ENCODE results near the gene ELOVL2.
"Not testable (repeated sequence)": the region's sequence is repeated elsewhere in the genome, so short reads cannot be mapped to it uniquely, and the experiment has no call there.

ELOVL2 gene, protein sequence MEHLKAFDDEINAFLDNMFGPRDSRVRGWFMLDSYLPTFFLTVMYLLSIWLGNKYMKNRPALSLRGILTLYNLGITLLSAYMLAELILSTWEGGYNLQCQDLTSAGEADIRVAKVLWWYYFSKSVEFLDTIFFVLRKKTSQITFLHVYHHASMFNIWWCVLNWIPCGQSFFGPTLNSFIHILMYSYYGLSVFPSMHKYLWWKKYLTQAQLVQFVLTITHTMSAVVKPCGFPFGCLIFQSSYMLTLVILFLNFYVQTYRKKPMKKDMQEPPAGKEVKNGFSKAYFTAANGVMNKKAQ

DNA sequence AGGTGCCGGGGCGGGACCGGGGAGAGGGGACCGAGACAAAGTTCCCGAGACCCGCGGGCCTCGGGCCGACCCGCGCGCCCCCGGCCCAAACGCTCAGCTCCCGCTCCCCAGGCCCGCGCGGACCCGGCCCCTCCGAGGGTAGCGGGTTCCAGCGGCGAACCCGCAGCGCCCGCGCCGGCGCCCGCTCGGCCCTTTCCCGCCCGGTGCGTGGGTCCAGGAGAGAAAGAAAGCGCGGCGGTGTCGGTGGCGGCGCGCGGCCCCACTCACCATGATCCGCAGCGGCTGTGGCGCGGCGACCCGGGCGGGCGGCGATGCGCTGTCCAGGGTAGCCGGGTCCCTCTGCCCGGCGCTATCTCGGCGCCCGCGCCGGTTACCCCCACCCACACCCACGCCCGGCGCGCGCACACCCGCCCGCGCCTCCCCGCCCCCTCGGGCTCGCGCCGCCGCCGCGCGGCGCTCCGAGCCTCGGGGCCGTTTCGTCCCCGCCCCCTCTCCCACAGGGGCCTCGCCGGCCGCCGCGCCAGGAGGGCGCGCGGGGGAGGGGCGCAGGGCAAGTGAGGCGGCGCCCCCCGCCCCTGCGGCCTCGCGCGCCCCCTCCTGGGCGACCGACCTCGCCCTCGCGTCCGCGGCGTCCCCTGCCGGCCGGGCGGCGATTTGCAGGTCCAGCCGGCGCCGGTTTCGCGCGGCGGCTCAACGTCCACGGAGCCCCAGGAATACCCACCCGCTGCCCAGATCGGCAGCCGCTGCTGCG is at the start of gene ELOVL2:
Gene ELOVL2 (minus strand): TSS at position 345 of the 751 bp plus-strand sequence. CDS start 75 bp downstream, at position 270.
- peak in 1 of 3 experiments; percentile 17 for DNase-seq (ENCODE audit: low read depth in 2 of 3, low spot score in 2 of 3)

DNA sequence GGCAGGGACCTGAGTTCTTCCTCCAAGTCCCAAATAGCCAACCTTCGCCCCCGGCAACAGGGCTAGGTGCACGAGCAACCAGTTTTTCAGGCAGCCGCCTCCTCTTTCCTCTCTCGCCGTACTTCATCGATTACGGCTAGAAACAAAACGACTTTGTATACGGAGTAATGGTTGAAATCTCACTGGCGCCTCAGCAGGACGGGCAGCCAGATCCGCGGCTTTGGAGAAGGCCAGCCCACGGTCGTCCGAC is 49.2 kb upstream of the ELOVL2 start:
- no peak for DNase-seq (ENCODE audit: low read depth in 2 of 3, low spot score in 2 of 3)

DNA sequence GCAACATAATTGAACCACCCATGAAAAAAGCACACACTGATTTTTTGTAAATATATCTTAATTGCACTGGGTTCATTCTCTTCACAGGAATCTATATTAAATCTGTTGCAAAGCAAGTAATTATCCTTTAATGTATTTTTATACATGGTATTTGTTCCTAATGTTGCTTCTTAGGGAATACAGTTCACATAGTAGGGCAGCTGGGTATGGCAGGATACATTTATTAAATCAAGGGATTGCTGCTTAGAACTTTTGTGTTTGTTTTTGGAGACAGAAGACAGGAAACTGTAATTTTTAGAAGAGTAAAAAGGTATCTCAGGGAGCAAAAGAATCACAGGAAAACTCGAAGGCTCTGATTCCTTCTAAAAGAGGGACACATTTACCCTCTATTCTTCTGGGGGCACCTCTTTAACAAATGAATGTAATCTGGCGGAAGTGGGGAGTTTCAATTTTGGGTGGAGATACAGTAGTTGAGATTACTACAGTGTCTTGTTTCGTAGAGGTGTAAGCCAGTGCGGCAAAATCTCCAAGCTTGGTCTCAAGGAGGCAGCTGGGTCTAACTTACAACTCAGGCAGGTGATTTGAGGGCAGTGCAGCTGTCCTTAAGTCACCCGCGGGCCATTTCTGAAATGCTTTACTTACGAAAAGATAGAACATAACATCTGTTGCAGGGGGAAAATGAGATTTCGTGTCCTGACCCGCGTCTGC is 48.7 kb upstream of the ELOVL2 start:
- DNase-seq (ENCODE audit: low read depth in 2 of 3, low spot score in 2 of 3): peak in 1 of 3 experiments; percentile 11

DNA sequence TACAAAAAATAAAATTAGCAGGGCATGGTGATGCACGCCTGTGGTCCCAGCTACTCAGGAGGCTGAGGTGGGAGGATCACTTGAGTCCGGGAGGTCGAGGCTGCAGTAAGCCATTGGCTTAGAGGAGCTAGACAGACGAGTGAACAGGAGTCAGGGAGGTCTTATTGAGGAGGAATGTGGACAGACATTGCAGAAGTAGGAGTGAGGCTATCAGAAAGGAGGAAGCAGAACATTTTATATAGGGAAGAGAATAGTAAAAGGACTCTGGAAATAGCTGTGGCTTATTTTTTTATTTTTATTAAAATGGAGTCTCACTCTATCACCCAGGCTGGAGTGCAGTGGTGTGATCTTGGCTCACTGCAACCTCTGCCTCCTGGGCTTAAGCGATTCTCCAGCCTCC is 47.0 kb upstream of the ELOVL2 start:
- not testable (repeated sequence) for DNase-seq (ENCODE audit: low read depth in 2 of 3, low spot score in 2 of 3)

DNA sequence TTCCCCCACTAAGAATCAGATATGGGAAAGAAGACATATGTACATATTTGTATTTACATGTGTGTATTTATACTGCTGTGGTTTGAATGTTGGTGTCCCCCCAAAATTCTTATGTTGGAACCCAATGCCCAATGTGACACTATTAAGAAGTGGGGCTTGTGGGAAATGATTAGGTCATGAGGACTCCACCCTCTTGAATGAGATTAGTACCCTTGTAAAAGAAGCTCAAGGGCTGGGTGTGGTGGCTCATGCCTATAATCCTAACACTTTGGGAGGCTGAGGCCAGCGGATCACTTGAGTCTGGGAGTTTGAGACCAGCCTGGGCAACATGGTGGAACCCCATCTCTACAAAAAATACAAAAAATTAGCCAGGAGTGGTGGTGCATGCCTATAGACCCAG is 45.6 kb upstream of the ELOVL2 start:
- DNase-seq (ENCODE audit: low read depth in 2 of 3, low spot score in 2 of 3): no peak

DNA sequence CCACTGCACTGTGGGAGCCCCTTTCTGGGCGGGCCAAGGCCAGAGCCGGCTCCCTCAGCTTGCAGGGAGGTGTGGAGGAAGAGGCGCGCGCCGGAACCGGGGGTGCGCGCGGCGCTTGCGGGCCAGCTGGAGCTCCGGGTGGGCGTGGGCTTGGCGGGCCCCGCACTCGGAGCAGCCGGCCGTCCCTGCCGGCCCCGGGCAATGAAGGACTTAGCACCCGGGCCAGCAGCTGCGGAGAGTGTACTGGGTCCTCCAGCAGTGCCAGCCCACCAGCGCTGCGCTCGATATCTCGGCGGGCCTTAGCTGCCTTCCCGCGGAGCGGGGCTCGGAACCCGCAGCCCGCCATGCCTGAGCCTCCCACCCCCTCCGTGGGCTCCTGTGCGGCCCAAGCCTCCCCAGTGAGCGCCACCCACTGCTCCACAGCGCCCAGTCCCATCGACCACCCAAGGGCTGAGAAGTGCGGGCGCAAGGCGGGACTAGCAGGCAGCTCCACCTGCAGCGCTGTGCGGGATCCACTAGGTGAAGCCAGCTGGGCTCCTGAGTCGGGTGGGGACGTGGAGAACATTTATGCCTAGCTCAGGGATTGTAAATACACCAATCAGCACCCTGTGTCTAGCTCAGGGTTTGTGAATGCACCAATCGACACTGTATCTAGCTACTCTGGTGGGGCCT is 43.2 kb upstream of the ELOVL2 start:
- not testable (repeated sequence) for DNase-seq (ENCODE audit: low read depth in 2 of 3, low spot score in 2 of 3)

DNA sequence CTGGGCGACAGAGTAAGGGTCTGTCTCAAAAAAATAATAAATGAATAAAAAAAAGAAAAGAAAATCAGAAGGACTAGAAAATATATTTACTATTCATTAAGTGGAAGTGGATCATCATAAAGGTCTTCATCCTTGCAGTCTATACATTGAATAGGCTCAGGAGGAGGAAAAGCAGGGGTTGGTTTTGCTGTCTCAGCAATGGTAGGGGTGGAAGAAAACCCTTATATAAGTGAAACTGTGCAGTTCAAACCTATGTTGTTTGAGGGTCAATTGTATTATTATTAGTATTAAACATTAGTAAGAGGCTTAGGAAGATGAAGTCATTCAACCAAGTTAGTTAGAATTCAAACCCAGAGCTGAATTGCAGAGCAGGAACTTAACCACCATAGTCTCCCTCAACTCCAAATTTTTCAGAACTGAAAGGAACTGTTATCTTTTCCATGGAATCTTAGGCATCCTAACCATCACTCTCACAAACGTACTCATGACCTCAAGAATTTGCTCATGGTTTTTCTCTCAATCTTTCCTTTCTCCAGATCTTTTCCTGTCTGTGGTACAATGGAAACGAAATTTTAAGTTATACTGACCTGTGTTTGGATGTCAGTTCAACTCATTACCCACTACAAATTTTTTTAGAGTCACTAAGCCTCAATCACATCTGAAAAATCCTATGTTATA is 41.8 kb upstream of the ELOVL2 start:
- DNase-seq (ENCODE audit: low read depth in 2 of 3, low spot score in 2 of 3): no peak

DNA sequence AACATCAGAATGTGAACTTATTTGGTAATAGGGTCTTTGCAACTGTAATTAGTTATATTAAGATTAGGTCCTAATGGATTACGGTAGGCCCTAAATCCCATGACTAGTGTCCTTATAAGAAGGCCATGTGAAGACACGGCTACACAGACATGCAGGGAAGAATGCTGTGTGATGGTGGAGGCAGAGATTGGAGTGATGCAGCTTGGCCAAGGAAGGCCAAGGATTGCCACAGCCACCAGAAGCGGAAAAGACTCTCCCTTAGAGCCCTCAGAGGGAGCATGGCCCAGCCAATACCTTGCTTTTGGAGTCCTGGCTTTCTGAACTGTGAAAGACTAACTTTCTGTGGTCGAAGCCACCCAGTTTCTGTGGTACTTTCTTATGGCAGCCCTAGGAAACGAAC is 39.9 kb upstream of the ELOVL2 start:
- no peak for DNase-seq (ENCODE audit: low read depth in 2 of 3, low spot score in 2 of 3)

DNA sequence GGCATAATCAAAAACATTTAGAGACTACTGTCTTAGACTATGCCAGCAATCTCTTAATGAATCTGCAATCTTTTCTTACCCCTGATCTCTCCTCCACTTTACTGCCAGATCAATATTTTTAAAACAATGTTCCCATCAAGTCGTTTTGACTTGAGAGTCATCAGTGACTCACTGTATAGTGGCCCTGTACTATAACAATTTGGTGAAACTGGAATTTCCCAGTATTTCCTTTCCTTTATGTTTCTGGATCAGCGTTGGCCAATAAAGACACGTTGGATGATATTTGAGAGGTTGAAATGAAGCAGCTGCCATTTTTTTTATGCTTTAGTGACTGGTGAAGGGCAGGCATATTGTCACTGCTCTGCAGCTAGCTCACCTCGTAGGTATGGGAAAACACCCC is 39.4 kb upstream of the ELOVL2 start:
- DNase-seq (ENCODE audit: low read depth in 2 of 3, low spot score in 2 of 3): no peak

DNA sequence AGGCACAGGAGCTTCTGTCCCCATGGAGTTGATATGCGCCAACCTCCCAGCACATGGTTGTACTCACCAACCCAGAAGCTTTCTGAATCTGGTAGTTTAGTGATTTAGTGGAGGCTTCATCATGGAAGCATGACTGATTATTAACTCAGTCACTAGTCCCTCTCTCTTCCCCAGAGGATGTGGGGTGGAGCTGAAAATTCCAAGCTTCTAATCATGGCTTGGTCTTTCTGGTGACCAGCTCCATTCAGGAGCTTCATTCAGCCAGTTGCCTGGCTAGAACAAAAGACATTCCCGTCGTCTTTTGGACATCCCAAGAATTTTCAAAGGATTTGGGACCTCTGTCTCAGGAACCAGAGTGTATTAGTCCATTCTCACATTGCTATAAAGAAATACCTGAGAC is 36.2 kb upstream of the ELOVL2 start:
- no peak for DNase-seq (ENCODE audit: low read depth in 2 of 3, low spot score in 2 of 3)

DNA sequence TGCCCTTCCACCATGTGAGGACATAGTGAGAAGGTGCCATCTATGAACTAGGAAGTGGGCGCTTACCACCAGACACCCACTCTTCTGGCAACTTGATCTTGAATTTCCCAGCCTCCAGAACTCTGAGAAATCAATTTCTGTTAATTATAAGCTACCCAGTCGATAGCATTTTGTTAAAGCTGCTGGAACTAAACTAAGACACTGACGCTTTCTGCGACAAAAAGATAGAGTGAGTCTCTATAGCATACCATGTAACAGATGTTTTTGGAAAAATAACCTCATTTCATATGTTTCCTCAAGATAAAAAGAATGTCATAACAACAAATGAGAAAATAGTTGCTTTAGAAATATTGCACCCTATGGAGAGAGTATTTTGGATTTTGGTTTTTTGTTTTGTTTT is 34.2 kb upstream of the ELOVL2 start:
- DNase-seq (ENCODE audit: low read depth in 2 of 3, low spot score in 2 of 3): no peak

DNA sequence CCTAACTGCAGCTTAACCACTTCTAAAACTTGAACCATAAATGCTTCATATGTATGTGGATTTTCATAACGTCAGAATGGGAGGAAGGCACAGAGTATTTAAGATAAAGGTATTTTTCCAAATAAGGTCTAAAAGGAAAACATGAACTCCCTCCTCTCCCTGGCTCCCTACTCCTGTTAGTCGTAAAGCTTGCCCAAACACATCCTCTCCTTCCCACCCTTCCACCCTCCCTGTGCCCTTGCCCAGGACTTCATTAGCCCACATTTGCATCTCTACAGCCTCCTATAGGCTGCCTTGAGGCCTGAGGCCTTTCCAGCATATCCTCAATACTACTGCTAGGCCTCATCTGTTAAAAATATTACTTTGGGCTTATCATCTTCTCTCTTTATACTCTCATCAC is 32.4 kb upstream of the ELOVL2 start:
- no peak for DNase-seq (ENCODE audit: low read depth in 2 of 3, low spot score in 2 of 3)

DNA sequence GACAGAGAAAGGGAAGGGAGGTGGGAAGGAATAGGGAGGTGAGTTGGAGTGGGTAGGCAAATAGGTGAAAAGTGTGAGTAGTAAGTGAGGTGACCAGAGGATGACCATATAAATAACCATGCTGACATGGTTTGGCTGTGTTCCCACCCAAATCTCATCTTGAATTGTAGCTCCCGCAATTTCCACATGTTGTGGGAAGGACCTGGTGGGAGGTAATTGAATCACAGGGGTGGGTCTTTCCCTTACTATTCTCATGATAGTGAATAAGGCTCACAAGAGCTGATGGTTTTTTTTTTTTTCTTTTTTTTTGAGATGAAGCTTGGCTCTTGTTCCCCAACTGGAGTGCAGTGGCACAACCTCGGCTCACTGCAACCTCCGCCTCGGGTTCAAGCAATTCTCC is 28.0 kb upstream of the ELOVL2 start:
- DNase-seq (ENCODE audit: low read depth in 2 of 3, low spot score in 2 of 3): no peak

DNA sequence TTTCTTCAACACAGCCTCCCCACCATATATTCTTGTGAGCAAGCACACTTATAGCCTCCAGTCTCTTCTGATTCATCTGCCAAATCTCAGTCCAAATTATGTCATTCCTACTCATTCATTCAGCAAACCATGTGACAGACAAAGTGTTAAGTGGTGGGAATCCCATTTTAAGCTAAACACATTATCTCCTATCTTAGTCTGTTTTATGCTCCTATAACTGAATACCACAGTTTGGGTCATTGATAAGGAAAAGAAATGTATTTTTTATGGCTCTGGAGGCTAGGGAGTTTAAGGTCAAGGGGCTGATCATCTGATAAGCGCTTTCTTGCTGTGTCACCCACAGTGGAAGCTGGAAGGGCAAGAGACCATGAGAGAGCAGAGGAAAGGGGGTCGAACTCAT is 25.7 kb upstream of the ELOVL2 start:
- DNase-seq (ENCODE audit: low read depth in 2 of 3, low spot score in 2 of 3): no peak

DNA sequence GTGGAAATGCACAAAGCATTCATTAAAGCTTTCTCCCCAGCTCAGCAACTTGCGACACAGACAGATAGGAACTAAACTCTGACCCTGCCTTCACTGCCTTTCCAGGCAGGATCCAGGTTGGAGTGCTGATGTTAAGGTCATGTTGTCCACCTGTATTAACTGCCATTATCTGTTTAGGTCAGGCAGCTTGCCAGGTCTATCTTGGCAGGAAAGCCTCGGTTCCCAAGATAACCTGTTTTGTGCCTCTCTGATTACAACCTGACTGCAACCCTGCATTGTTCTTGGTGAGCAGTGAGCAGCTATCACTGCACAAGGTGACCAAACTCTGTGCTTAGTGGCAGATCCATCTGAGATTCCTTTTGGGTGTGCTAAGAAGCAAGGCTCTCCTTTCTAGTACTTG is 23.2 kb upstream of the ELOVL2 start:
- no peak for DNase-seq (ENCODE audit: low read depth in 2 of 3, low spot score in 2 of 3)

DNA sequence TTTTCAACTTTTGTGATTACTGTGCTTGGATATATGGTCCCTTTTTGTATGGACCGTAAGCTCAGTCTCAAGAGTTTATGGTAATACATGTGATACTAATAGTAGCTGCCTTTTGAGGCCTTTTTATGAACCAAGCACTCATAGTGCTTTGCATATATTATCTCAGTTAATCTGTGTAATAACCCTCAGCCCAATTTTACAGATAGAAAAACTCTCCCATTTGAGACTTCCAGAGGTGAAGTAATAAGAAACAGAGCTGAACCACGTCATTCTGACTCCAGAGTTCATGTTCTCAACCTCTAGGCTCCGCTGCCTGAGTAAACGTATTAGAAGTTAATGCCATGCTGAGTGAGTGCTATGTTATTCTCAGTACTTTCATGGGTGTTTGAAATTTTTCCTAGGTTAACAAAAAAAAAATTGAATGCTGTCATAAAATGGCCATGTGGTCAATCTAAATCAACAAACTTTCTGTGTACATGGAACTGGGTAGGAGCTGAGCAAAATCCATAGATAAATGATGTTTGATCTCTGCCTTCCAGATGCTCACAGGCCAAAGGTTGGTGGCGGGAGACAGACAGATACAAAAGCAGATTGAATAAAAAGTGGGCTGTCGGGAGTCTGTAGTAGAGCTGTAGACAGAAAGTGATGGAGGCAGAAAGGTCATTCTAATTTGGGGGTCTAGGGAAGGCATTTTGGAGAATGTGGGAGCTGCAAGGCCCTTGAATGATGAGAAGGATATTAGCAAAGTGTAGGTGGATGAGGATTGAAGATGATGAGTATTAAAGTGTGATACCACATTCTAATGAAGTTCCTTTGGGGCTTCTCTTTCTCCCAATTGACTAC is 22.6 kb upstream of the ELOVL2 start:
- DNase-seq (ENCODE audit: low read depth in 2 of 3, low spot score in 2 of 3): no peak

DNA sequence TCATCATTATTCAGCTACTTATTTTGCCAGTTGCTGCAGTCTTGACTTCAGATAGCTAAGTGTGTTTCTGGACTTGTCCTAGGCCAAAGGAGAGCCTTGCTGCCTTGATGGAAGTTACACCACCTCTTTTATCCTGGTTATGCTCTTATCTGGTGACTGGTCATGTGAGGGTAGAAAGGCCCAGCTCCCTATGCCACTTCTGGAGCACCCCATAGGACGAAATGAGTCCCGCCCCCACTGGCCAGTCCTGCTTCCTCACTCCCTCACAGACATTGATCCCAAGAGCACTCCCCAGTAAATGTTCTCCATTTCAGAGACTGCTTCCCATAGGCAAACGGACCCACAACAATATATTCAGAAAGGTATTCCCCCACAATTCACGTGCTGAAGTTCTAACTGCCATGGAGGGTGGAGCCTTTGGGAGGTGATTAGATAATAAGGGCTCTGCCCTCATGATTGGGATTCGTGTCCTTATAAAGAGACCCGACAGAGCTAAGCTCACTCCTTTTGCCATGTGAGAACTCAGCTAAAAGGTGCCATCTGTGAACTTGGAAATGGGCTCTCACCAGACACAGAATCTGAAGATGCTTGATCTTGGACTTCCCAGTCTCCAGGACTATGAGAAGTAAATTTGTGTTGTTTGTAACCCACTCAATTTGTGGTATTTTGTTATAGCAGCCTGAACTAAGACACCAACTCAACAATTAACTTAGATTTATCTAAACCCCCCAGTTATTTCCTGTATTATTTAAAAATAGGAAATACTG is 21.5 kb upstream of the ELOVL2 start:
- no peak for DNase-seq (ENCODE audit: low read depth in 2 of 3, low spot score in 2 of 3)

DNA sequence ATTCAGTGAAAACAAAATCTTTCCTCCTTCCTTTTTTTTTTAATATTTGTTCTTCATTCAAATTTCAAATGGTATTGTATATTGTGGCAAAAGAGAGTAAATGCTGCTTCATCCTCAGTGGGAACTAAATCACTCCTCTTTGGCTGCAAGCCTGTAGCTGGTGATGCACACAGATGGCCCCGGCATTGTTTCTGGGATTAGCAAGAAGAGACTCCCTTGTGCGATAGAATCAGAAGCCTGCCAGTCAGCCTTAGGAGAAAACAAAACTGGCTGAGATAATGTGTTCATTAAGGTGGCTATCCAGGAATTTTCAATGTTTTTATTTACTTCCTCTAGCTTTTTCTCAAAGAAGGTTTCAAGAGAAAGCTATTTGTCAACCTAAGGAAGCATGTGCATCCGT is 20.7 kb upstream of the ELOVL2 start:
- no peak for DNase-seq (ENCODE audit: low read depth in 2 of 3, low spot score in 2 of 3)

DNA sequence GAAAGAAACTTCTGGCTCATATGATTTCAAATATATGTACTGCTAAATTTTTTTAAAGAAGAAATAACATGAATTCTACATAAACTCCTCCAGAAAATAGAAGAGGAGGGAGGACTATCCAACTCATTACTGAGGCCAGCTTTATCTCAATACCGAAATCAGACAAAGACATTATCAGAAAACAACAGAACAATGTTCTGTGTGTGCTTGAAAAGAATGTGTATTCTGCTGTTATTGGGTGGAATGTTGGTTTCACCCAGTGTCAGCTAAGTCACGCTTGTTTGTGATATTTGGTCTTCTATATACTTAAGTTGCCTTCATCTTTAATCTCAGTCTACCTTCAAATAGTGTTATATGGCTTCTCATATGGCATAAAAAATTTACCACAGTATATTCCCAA is 18.6 kb upstream of the ELOVL2 start:
- DNase-seq (ENCODE audit: low read depth in 2 of 3, low spot score in 2 of 3): no peak

DNA sequence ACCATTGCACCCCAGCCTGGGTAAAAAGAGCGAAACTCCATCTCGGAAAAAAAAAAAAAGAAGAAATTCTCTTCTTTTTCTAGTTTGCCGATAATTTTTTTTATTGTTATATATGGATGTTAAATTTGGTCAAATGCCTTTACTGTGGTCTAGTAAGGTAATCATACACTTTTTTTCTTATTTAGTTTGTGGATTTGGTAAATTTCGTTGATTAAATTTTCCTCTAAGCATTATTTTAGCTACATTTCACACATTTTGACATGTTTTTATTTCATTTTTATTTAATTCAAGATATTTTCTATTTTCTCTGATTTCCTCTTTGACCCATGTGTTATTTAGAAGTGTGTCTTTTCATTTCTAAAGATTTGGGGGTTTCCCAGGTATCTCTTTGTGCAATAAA is 18.0 kb upstream of the ELOVL2 start:
- no peak for DNase-seq (ENCODE audit: low read depth in 2 of 3, low spot score in 2 of 3)

Measured in activated CD8-positive, alpha-beta memory T cell treated with anti-CD3 and anti-CD28 coated beads for 48 hours (primary cell).